GM18502 (cell line): ENCODE data around the gene KRIT1.
"Not testable (repeated sequence)": the region's sequence is repeated elsewhere in the genome, so short reads cannot be mapped to it uniquely, and the experiment has no call there.

Experiments
- ATAC-seq: cut with Tn5 transposase; IDR thresholded peaks from one replicate; pipeline ENCODE4 v1.9.1; 2021; ENCODE audit warnings: mild to moderate bottlenecking; ENCODE audit not compliant: unreplicated experiment, poor library complexity

KRIT1 gene

GRCh38 chr7:92245487-92246359, at the start of gene KRIT1, which contains the start of gene ANKIB1:
Gene KRIT1, minus strand, starts transcription at chr7:92245914. Its CDS starts 3,779 bp downstream, at chr7:92242135.
Gene ANKIB1, plus strand, starts transcription at chr7:92245974. Its CDS starts 49,005 bp downstream, at chr7:92294979.
- ATAC-seq: peak; percentile 80

- ATAC-seq: no peak
These were observed 49.7 kb upstream of the KRIT1 start for GRCh38 chr7:92295391-92295790.

- ATAC-seq: no peak
These were observed 48.3 kb upstream of the KRIT1 start for GRCh38 chr7:92293896-92294590.

DNA sequence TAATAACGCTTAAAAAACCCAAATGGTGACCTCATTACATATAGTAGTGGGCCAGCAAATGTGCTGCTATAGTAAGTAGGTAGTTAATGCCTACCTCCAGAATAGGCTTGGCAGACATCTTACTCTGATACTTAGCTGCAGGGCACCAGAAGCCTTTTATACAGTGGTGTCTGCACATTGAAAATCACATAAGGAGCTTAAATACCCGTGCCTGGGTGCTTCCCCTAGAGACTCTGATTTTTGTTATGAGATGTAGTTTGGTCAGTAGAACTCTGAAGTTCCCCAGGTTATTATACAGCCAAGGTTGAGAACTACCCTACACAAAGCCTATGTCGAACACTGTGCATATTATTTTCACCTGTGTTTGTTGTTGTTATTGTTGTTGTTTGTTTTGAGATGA, 47.3 kb upstream of the KRIT1 start:
- no peak for ATAC-seq

GRCh38 chr7:92289321-92289720, 43.6 kb upstream of the KRIT1 start:
- ATAC-seq: peak; percentile 56

- no peak for ATAC-seq
These were observed 37.2 kb upstream of the KRIT1 start for GRCh38 chr7:92282930-92283329.

- no peak for ATAC-seq
These were observed 36.6 kb upstream of the KRIT1 start for GRCh38 chr7:92282221-92282814.

DNA sequence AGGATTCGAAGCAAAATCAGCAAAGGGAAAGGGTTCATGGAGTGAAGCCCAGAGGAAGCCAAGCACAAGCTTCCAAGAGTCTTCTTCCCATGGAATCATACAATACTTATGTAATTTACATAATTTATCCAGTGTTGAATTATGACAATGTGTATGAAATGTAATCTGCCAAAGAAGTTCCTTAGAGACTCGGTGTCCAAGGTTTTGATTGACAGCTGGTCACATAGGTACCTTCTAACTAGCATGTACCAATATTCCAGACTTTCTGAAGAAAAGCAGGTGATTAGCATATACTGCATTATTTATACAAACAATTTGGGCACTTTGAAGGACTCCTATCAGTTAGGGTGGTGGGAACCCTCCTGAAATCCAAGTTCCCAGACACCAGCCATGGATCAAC, 35.3 kb upstream of the KRIT1 start:
- no peak for ATAC-seq

GRCh38 chr7:92279396-92280031, 33.8 kb upstream of the KRIT1 start:
- no peak for ATAC-seq

DNA sequence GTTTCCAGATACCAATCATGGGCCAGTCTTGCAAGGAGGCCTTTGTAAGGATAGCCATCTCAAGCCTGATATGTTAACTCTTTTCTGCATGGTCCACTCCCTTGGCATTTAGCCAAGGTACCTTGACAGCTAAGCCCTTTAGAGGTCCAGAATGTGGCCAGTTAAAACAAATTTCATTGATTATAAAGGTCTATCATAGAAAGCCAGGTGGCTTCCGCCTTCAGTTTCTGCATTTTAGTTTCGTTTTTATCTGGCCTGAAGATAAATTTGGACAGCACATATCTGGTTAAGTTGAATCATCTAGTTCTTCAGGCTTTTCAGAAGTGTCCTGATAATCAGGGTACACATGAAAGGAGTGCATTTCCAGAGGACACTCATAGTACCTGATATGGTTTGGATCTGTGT, 30.7 kb upstream of the KRIT1 start:
- peak; percentile 92 for ATAC-seq

- no peak for ATAC-seq
These were observed 29.6 kb upstream of the KRIT1 start for GRCh38 chr7:92275327-92275726.

GRCh38 chr7:92268921-92269320, 23.2 kb upstream of the KRIT1 start:
- no peak for ATAC-seq

- ATAC-seq: no peak
These were observed 20.9 kb upstream of the KRIT1 start for GRCh38 chr7:92266415-92267241.

DNA sequence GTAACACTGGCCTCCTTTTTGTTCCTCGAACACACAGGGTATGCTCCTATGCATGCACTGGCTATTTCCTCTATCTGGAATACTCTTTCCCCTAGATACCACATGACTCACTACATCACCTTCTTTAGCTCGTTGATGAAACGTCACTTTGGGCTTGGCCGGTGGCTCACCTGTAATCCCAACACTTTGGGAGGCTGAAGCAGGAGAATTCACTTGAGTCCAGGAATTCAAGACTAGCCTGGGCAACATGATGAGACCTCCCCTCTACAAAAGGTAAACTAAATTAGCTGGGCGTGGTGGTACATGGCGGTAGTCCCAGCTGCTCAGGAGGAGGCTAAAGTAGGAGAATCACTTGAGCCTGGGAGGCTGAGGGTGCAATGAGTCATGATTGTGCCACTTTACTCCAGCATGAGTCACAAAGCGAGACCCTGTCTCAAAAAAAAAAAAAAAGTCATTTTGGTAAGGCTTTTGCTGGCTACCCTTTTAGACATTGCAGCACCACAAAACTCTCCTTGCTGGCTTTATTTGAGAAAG, 14.6 kb upstream of the KRIT1 start:
- no peak for ATAC-seq

GRCh38 chr7:92259610-92260247, 14.0 kb upstream of the KRIT1 start:
- ATAC-seq: peak; percentile 54

GRCh38 chr7:92259062-92259461, 13.3 kb upstream of the KRIT1 start:
- ATAC-seq: no peak

- no peak for ATAC-seq
These were observed 9.6 kb upstream of the KRIT1 start for GRCh38 chr7:92255308-92255707.

- not testable (repeated sequence) for ATAC-seq
These were observed 9.1 kb upstream of the KRIT1 start for GRCh38 chr7:92254800-92255199.

- no peak for ATAC-seq
These were observed 7.5 kb upstream of the KRIT1 start for GRCh38 chr7:92253251-92253650.
